ENCODE data around the gene C12orf75.

- TF ChIP-seq ZNF121 (tag by site-specific recombination; IDR thresholded peaks at IDR 0.05): no peak
- no peak for TF ChIP-seq ZNF324 (tag by site-specific recombination; IDR thresholded peaks at IDR 0.05)
- no peak for TF ChIP-seq ZNF391 (tag by site-specific recombination; IDR thresholded peaks at IDR 0.05; ENCODE audit: borderline replicate concordance, low read depth)
- TF ChIP-seq ZNF660 (tag by site-specific recombination; IDR thresholded peaks at IDR 0.05): no peak
- no peak for TF ChIP-seq KLF16 (tag by site-specific recombination; IDR thresholded peaks at IDR 0.05)
- no peak for TF ChIP-seq CTCF (tag by site-specific recombination; IDR thresholded peaks at IDR 0.05)
- TF ChIP-seq YY2 (tag by site-specific recombination; IDR thresholded peaks at IDR 0.05): no peak
- TF ChIP-seq ZNF214 (tag by site-specific recombination; IDR thresholded peaks at IDR 0.05; ENCODE audit: borderline replicate concordance): no peak
- TF ChIP-seq ZNF548 (tag by site-specific recombination; IDR thresholded peaks at IDR 0.05): no peak
- no peak for TF ChIP-seq ZBTB11 (tag by site-specific recombination; conservative IDR thresholded peaks at IDR 0.05; ENCODE audit: low read depth)
- TF ChIP-seq ZNF561 (tag by site-specific recombination; IDR thresholded peaks at IDR 0.05; ENCODE audit: borderline replicate concordance): no peak
- TF ChIP-seq ZBTB44 (tag by site-specific recombination; IDR thresholded peaks at IDR 0.05): no peak
- no peak for TF ChIP-seq ZNF280D (tag by site-specific recombination; IDR thresholded peaks at IDR 0.05)
- no peak for TF ChIP-seq ZSCAN5A (tag by site-specific recombination; IDR thresholded peaks at IDR 0.05)
These were observed 17.0 kb downstream of the C12orf75 start for GRCh38 chr12:105347499-105347898.
